NCI-H82 treated with DMSO at 0.1 percent for 48 hours (cell line): ENCODE data around the gene MAP2K5.
"Not testable (repeated sequence)": the region's sequence is repeated elsewhere in the genome, so short reads cannot be mapped to it uniquely, and the experiment has no call there.

Experiments used
- DNase-seq: peaks from one replicate; lab custom pipeline; 2025; ENCODE audit not compliant: unreplicated experiment; lab: John Stamatoyannopoulos, UW

Gene MAP2K5

DNA sequence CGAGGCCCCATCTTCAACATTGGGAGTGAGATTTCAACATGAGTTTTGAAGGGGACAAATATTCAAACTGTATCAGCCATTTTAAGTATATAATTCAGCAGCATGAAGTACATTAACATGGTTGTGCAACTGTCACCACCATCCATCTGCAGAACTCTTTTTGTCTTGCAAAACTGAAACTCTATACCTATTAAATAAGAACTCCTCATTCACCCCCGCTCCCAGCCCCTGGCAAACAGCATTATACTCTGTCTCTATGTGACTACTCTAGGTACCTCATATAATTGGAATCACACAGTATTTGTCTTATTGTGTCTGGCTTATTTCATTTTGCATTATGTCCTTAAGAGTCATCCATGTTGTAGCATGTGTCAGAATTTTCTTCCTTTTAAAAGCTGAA lies 110.1 kb downstream of the MAP2K5 start:
- no peak for DNase-seq

DNA sequence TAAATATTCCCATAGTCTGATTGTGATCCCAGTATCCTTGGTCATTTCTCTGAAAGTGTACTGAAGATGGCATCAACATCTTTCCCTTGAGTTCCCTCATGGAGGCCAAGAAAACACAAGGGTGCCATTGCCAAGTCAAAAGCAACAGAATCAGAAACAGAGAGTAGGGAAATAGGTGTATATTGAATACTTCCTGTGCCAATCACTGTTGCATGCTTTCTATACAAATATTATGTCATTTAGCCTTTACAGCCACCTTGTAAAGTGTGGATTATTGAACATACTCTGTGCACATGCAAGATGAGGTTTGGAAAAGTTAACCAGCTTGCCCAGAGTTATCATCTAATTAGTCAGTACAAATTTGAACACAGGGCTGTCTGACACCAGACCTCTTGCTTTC lies 117.9 kb downstream of the MAP2K5 start:
- no peak for DNase-seq

DNA sequence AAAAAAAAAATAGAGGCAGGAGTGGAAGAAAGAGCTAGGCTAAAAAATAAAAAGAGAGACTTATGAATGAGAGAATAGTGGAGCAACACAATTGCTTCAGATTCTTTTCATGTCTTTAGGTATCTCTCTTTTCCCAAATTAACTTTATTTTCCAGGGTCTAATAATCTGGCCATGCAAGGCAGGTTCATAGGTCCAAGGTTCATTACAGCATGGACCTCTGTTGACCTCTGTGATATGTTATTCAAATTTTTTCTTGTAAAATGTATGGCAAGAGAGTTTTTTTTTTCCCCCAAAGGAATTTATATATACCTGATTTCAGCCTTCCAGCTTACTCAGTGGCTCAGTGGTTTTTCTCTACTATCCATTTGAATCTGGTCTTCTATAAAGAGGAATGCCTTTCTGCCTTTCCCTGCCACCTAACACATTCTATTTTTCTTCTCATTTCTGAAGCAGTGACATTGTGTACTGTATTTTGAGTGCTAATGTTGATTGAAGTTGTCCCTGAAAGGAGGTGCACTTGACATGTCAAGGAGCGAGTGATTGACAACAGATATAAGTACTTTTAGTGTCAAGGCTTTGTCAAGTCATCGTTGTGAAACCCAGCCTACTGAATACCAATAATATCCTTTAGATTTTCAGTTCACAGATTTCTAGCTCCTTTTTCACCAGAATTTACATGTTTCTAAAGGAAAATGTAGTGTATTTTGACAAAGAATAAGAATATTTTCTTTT lies 118.5 kb downstream of the MAP2K5 start:
- DNase-seq, result no peak

DNA sequence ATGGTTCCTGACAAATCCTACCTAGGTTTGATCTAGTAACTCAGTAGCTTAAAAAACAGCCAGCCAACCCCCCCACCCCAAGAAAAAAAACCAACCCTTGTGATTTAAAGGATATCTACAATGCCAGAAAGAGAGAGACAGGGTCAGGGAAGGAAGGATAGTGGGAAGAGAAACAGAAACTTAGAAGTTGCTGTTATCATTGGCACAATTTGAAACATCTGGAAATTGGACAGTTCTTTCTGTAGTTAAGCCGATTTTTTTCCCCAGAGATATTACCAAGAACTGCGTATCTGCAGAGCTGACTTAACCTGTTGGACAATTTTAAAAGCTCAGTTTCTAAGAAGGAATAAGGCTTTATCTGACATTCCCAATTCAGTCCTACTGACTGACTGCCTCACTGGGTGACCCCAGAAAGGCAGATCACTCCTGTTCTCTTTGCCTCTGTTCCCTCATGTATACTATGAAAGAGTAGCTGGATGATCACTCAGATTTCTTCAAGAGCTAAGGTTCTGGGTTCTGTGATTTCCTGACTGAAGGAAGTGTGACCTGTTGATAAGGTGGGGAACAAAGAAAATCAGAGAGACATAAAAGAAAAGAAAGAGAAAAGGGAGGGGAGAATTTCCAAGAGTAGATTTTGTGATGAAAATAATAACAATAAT lies 128.3 kb downstream of the MAP2K5 start:
- DNase-seq, result no peak

DNA sequence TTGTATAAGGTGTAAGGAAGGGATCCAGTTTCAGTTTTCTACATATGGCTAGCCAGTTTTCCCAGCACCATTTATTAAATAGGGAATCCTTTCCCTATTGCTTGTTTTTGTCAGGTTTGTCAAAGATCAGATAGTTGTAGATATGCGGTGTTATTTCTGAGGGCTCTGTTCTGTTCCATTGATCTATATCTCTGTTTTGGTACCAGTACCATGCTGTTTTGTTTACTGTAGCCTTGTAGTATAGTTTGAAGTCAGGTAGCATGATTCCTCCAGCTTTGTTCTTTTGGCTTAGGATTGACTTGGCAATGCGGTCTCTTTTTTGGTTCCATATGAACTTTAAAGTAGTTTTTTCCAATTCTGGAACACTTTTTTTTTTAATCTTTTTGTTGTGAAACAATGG lies 130.3 kb downstream of the MAP2K5 start:
- DNase-seq, result not testable (repeated sequence)

DNA sequence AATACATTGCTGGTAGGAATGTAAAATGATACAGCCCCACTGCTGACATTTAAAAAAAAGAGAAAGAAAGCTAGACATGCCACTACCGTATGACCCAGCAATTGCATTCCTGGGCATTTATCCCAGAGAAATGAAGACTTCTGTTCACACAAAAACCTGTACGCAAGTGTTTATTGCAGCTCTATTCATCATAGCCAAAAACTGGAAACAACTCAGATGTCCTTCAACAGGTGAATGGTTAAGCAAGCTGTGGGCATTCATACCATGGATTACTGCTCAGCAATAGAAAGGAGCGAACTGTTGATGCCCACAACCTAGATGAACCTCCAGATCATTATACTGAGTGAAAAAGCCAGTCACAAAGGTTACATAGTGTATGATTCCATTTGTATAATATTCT lies 132.5 kb downstream of the MAP2K5 start:
- no peak for DNase-seq

DNA sequence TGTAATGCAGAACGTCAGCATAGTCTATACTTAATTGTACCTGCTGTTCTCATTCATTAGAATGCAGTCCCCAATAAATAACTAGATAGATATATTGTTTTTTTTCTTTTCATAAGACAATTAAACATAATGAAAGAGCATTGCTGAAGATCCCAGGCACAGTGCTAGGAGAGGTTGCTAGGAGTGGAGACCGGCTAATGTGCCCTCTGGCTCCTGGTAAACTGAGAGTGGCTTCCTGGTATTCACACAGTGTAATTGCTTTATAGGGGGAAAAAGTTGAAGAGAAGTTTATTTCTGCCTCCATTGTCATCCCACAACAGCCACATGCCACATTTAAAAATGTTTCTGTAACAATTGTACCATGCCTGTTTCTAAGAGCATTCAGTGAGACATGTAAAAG lies 135.6 kb downstream of the MAP2K5 start:
- no peak for DNase-seq

DNA sequence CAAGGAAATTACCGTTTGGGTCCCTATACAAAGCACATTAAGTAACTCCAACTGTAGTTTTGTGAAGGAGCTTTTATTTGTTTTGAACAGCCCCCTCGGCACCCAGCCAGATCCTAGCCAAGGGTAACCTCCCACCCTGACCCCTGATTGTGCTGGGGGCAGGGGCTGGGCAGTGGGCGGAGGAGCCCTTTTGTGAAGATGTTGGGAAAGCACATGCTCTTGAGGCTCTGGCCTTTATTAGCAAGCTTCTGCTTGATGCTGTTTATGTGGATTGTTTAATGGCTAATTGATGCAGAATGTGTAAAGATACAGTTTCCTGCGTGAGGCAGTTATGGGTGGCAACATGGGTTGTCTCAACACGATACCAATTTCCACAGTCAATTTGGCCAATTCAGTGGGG lies 136.5 kb downstream of the MAP2K5 start:
- no peak for DNase-seq

DNA sequence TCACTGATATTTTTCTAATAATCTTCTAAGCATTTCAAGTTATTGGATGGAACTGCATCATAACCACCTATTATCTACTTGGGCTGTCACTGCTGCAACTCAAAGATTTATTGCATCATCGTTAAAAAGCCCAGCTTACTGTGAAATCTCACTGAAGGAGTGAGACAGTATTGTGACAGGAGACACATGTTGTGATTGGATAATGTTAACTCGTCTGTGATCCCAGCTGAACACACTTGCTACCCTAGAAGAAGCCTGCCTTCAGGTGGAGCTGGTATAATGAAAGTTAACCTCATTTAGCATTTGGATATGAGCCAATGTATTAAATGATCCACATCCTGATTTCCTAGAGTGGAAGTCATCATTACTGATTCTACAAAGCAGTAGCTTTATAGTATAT lies 138.1 kb downstream of the MAP2K5 start:
- DNase-seq, result peak; percentile 35

DNA sequence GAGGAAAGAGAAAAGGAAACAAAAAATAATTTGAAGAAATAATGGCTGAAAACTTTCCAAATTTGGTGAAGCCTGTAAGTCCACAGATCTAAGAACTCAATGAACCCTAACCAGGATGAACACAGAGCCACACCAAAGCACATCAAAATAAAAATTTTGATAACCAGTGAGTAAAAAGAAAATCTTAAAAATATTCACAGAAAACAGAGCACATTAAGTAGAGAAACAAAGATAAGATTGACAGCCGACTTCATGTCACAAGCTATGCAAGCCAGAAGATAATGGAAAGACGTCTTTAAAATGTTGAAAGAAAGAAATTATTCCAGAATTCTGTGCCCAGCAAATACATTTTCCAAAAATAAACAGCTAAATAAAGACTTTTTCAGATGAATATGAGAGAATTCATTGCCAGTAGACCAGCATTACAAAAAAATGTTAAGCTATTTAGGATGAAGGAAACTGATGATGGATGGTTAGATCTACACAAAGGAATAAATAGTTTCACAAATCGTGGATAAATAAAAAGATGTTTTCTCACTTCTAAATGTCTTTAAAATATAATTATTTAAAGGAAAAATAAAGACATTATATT lies 142.6 kb downstream of the MAP2K5 start:
- no peak for DNase-seq

DNA sequence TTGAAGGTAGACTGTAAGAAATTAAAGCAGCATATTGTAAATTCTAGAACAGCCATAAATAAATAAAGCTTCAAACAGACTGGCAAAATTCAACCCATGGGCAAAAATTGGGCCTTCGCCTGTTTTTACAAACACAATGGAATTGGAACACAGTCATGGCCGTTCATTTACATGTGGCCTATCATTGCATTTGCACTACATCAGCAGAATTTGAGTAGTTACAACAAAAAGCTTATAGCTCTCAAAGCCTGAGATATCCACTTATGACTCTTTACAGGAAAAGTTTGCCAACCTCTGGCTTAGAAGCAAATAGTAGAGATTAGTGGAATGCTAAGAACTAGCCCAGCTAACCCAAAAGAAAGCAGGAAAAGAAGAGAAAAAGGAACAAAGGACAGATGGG lies 143.2 kb downstream of the MAP2K5 start:
- DNase-seq, result no peak

DNA sequence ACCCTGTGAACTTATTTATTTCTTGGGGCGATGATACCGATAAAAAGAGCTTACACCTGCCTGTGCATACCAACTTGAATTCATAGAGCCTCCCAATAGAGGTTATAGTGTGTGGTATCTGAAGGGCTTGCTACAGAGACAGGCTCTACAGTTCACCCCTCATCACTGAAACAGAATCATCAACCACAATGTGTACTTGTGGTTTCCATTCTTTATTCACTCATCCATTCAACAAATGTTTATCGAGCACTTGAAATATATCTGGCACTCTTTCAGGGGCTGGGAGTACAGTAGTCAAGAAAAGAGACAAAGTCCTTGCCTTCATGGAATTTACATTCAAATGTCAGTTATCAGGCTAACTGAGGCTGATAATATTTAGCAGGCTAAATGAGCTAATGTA lies 148.4 kb downstream of the MAP2K5 start:
- no peak for DNase-seq

DNA sequence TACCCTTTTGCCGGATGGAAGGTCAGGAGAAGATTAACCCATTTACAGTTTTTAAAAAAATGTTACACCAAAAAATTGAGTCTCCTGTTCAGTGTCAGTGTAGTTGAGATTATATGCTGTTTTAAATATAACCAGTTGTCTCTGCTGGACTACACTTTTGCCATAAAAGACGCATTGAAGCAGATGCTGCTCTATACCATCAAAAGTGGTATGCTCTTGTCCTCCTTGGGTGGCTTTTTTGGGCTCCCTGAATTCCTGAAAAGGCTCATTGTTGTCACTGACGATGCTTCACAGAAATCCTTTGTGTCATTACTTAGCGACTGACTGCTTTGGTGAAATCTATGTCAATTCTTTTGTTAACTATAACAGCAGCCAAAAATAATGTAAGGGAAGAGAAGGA lies 148.9 kb downstream of the MAP2K5 start:
- no peak for DNase-seq

DNA sequence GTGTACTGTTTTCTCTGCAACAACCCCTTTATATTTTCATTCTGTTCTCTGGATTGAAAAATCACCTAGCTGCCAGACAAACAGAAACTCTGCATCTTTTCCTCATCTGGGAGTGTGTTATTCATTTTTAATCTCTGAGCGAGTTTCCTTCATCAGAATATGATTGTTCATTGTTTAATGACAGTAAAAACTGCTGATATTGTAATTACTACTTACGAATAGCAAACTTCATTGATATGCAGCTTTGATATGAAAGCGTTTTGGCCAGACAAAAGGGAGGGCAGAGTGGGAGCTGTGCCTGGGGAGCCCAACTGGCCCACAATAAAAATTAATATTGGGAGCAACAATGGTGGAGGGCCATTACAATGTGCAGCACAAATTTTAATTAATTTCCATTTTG lies 150.1 kb downstream of the MAP2K5 start:
- DNase-seq, result no peak

DNA sequence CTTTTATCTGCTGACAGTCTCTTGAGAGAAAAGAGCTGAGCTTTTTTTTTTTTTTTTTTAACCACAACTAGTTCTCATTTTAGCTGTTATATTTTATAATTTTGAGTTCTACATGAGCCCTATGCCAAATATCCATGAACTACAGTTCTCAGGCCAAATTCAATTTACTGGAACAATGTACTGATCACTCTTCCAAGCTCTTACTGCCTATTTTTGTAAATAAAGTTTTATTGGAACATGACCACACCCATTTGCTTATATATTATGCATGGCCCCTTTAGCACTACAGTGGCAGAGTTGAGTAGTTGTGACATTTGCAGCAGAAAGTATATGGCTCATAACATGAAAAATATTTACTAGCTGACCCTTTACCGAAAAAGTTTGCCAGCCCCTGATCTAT lies 153.6 kb downstream of the MAP2K5 start:
- no peak for DNase-seq

DNA sequence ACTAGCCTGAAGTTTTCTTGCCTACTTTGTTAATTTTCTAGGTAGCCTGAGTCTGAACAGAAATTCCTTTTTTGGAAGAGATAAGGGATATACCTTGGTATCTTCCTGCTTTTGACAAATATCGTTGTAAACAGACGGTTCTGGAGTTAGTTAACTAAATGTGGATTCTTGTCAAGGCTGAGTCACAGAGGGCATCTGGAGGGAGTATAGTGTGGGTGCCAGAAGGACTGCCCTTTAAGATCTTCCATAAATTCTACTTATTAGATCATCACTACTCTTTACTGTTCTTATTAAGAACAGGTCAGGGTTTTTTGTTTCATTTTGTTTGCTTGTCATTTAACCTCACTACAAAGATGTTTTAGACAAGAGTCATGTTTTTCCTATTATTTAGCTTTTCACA lies 157.5 kb downstream of the MAP2K5 start:
- DNase-seq, result no peak

DNA sequence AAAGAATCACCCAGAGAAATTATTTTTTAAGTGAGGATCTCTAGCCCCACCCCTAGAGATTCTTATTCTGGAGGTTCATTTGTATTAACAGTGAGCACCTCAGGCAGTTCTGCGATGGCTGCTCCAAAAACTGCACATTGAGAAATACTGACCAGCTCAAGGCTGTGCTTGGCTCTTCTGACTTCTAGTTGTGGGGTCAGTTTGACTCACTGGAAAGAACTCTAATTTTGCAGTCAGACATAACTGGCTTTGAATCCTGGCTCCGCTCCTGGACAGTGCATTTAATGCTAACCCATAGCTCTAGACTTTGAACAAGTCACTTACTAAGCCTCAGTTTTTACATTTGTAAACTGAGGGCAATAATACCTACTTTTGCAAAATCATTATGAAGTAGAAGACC lies 159.2 kb downstream of the MAP2K5 start:
- DNase-seq, result no peak

DNA sequence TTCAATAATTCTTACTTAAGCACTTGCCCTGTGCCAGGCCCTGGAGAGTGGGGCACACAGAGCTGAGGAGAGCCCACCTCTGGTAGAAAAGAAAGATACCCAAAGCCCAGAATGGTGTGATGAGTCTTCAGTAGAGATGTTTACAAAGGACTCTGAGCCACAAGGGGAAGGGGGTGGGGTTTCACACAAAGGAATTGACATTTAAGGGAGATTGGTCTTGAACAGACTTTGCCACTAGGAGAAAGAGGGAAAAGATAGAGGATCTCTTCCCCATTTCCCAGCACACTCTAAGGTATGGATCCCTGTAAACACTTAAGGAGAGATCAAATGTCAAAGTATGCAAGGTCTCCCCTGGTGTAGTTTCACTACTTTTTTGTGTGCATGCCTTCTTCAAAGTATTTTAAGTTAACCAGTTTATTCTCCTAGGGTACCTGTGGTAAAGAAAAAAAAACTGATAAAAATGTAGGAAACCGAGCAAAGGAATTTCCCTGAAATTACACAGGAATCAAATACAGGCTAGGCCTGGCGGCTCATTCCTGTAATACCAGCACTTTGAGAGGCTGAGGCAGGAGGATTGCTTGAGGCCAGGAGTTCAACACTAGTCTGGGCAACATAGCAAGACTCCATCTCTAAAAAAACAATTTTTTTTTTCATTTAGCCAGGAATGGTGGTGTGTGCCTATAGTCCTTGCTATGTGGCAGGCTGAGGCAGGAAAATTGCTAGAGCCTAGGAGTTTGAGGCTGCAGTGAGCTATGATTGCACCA lies 165.2 kb downstream of the MAP2K5 start:
- no peak for DNase-seq

DNA sequence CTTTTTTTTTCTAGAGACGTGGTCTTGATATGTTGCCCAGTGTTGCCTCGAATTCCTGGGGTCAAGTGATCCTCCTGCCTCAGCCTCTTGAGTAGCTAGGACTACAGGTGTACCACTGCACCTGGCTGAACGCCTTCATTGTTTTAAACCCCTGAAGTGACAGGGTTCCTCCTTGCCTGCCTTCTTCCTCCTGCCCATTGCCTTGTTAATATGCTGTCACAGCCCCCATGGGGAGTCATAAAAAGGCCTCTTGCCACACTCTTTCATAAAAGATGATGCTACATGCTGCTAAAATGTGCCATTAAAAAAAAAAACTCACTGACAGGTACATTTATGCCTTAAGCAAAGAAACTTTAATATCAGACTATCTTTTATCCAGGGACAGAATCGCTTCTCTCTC lies 166.0 kb downstream of the MAP2K5 start:
- no peak for DNase-seq

DNA sequence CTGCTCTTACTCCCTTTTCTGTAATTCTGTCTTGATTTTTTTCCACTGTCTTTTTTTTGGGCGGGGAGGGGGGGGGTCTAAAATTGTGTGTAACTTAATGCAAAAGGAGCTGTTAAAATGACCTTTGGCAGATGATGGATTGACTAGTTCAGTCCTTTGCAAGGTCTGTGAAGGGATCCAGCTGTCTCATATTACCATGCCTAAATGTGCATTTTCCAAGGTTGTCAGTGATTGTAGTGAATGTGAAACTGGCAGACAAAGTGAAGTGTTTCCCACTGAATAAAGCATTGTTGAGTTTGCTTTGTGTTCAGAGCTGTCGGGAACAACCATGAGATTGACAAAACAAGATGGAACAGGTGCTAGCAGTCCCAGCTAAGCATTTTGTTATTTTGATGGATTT lies 172.7 kb downstream of the MAP2K5 start:
- no peak for DNase-seq

DNA sequence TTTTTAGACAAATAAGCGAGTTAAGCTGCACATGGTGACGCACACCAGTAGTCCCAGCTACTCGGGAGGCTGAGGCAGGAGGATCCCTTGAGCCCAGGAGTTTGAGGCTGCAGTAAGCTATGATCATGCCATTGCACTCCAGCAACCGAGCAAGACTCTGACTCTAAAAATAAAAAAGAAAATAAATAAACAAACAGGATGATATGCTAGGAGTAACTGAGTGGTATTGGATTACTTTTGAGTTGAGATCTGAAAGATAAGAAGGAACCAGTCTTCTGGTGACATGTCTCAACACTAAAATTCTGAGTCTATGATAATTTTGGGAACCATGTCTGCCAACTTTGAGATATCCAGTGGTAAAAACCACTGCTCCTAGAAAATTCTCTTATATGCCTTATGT lies 173.7 kb downstream of the MAP2K5 start:
- DNase-seq, result no peak

DNA sequence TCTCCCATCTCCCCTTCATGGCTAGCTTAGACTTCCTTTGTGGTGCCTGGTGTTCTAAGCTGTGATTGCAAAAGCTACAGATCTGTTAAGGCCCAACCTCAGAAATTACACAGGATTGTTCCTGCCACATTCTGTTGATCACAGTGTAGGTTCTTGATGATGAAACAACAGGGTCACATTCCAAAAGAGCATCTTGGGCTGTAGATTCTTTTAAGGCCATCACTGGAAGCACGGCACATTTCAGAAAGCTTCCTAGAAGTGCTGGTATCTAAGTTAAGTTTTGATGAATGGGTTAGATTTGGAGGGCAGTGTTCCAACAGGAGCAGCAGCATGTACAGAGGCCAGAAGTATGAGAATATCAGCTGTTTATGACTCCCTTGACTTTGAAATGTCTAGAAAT lies 175.3 kb downstream of the MAP2K5 start:
- no peak for DNase-seq
